Mesothelial cell of epicardium (in vitro differentiated cells): ENCODE results near the gene ARF5. TPM values are rescaled to one million over a fixed set of nuclear protein-coding genes. Genes with fewer than 3 reads are reported as not detected.

ENCODE experiments used
- DNase-seq, 2 experiments: peaks; one replicate each; pipeline ENCODE4 v3.0.0; 2021; ENCODE audit warnings: low spot score in 2 of 2; ENCODE audit not compliant: unreplicated experiment in 2 of 2
- H3K27ac Mint-ChIP-seq: 2 replicates; pipeline ENCODE4 v1.8.0; 2021; ENCODE audit warnings: mixed read lengths
- H3K27me3 Mint-ChIP-seq: 2 replicates; pipeline ENCODE4 v1.8.0; 2021; ENCODE audit warnings: low read depth, mixed read lengths
- H3K36me3 Mint-ChIP-seq: 2 replicates; pipeline ENCODE4 v1.8.0; 2021; ENCODE audit warnings: mixed read lengths
- H3K4me1 Mint-ChIP-seq: 2 replicates; pipeline ENCODE4 v1.8.0; 2021; ENCODE audit warnings: mixed read lengths
- H3K4me3 Mint-ChIP-seq: 2 replicates; pipeline ENCODE4 v1.8.0; 2021; ENCODE audit warnings: mild to moderate bottlenecking, moderate library complexity, mixed read lengths
- H3K9me3 Mint-ChIP-seq: 2 replicates; pipeline ENCODE4 v1.8.0; 2021; ENCODE audit warnings: mixed read lengths
- CTCF ChIP-seq: fragments of 200-600 bp; sonication (generic); IDR thresholded peaks from one replicate; pipeline ENCODE4 v1.5.0; 2021; ENCODE audit warnings: antibody characterized with exemption; ENCODE audit not compliant: unreplicated experiment
- total RNA-seq: library from RNA; stranded (reverse); gene quantifications from 3 replicates; pipeline ENCODE4 v1.2.1, GENCODE V29; 2021

The ARF5 gene
- total RNA-seq, 1 donor from 2014 or later = 168 TPM

GRCh38 chr7:127618042-127618441 is 29.8 kb downstream of the ARF5 start, which contains the start of gene PAX4:
Gene PAX4, minus strand, starts transcription at chr7:127618142. Its CDS starts 2,214 bp downstream, at chr7:127615928.
- no peak for TF ChIP-seq CTCF
- H3K27ac Mint-ChIP-seq = no peak within 1 kb of the TSS
- H3K4me3 Mint-ChIP-seq = no peak within 1 kb of the TSS
- no peaks in the 10 kb centered on the region for H3K36me3 Mint-ChIP-seq
- no peaks in the 10 kb centered on the region for H3K9me3 Mint-ChIP-seq
- peaks cover 3% of the 10 kb centered on the region for H3K4me1 Mint-ChIP-seq
- DNase-seq = no peak
- peaks cover 99% of the 10 kb centered on the region for H3K27me3 Mint-ChIP-seq

DNA sequence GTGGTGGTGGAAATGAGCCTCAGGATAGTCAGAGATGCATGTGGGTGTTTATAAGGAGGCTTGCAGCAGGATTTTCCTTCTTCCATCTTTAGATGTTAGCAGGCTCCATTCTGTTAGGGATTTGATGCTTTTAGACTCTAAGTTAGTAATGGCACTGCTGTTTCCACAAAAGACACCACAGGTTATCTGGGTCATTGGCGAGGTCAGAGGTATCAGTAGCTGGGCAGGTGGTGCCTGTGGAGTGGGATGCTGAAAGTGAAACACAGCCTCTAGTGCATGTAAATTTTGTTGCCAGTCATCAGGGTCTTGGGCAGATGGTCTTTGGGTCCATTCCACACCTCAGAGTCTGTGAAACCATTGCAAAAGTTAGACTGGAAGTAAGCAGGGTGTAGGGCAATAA is 30.6 kb downstream of the ARF5 start:
- Mint-ChIP-seq H3K4me3 (no peak overlapping the region), H3K27me3 (peaks cover 97% of the 10 kb centered on the region), H3K4me1 (peaks cover 3% of the 10 kb centered on the region), H3K27ac (no peak overlapping the region), H3K9me3 (no peaks in the 10 kb centered on the region), H3K36me3 (no peaks in the 10 kb centered on the region)
- DNase-seq = no peak
- TF ChIP-seq CTCF = no peak

DNA sequence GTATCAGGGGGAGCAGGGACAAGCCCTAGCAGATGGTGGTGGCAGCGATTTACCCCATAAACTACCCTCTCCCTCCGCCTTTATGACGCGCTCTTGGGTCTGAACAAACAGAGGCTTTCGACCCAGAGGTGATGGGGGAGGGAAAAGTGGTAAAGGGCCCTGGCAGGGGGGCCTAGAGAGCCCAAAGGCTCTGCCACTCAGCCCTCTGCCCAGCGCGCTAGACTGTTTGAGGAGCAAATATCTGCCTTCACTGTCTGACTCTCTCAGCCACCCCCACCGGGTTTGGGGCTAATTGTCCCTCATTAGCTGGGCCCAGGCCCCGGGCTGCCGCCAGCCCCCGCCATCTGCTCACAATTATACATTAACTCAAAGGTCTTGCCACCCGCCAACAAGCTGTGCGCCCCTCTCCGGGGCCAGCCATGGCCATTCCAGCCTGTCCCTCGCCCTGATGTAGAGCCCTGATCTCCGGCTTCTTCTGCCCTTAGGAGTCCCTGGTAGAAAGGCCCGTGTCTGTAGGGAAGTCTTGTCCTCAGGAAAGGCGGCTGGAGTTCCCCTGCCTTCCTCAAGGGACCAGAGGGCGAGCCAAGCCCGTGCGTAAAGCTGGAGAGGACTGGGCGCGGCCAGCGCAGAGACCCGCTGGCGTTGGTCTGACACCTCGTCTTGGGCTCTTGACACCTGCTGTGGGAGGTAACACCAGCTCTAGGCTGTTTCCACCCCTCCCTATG is 31.6 kb downstream of the ARF5 start:
- H3K27ac Mint-ChIP-seq = no peak overlapping the region

GRCh38 chr7:127620406-127621233 is 32.4 kb downstream of the ARF5 start:
- Mint-ChIP-seq H3K4me1 (peaks cover 3% of the 10 kb centered on the region), H3K27ac (no peak overlapping the region), H3K36me3 (no peaks in the 10 kb centered on the region), H3K9me3 (peaks cover 4% of the 10 kb centered on the region), H3K27me3 (peaks cover 94% of the 10 kb centered on the region), H3K4me3 (no peak overlapping the region)
- DNase-seq = no peak
- TF ChIP-seq CTCF = no peak

More for the DNA sequence above, 31.6 kb downstream of the ARF5 start:
- no peak for DNase-seq
- H3K4me3 Mint-ChIP-seq = no peak overlapping the region
- H3K27me3 Mint-ChIP-seq = peaks cover 96% of the 10 kb centered on the region
- no peaks in the 10 kb centered on the region for H3K36me3 Mint-ChIP-seq
- peaks cover 3% of the 10 kb centered on the region for H3K4me1 Mint-ChIP-seq
- peaks cover 4% of the 10 kb centered on the region for H3K9me3 Mint-ChIP-seq
- no peak for TF ChIP-seq CTCF

GRCh38 chr7:127625331-127625730 is 37.1 kb downstream of the ARF5 start:
- no peak for TF ChIP-seq CTCF
- Mint-ChIP-seq H3K27me3 (peaks cover 46% of the 10 kb centered on the region), H3K4me3 (no peak overlapping the region), H3K36me3 (no peaks in the 10 kb centered on the region), H3K4me1 (peaks cover 5% of the 10 kb centered on the region), H3K9me3 (peaks cover 4% of the 10 kb centered on the region), H3K27ac (no peak overlapping the region)
- DNase-seq = no peak
